ENCODE results near the gene NR2F1-AS1.
"Not testable (repeated sequence)": the region's sequence is repeated elsewhere in the genome, so short reads cannot be mapped to it uniquely, and the experiment has no call there.

The NR2F1-AS1 gene

GRCh38 chr5:93427316-93427715 is 153.7 kb downstream of the NR2F1-AS1 start:
- no peak for DNase-seq (ENCODE audit: low spot score)

- no peak for DNase-seq (ENCODE audit: low spot score)
Observed at GRCh38 chr5:93425096-93425495, 155.9 kb downstream of the NR2F1-AS1 start.

- no peak for DNase-seq (ENCODE audit: low spot score)
Observed at GRCh38 chr5:93423300-93423699, 157.7 kb downstream of the NR2F1-AS1 start.

GRCh38 chr5:93422652-93423280 is 158.3 kb downstream of the NR2F1-AS1 start:
- no peak for DNase-seq (ENCODE audit: low spot score)

- no peak for DNase-seq (ENCODE audit: low spot score)
Observed at GRCh38 chr5:93421987-93422401, 159.0 kb downstream of the NR2F1-AS1 start.

GRCh38 chr5:93421468-93421867 is 159.6 kb downstream of the NR2F1-AS1 start:
- DNase-seq (ENCODE audit: low spot score): no peak

- no peak for DNase-seq (ENCODE audit: low spot score)
Observed at GRCh38 chr5:93417490-93417889, 163.5 kb downstream of the NR2F1-AS1 start.

- DNase-seq (ENCODE audit: low spot score): no peak
Observed at GRCh38 chr5:93415819-93416218, 165.2 kb downstream of the NR2F1-AS1 start.

- no peak for DNase-seq (ENCODE audit: low spot score)
Observed at GRCh38 chr5:93411716-93412115, 169.3 kb downstream of the NR2F1-AS1 start.

GRCh38 chr5:93409691-93410090 is 171.3 kb downstream of the NR2F1-AS1 start:
- DNase-seq (ENCODE audit: low spot score): no peak

GRCh38 chr5:93407454-93407853 is 173.6 kb downstream of the NR2F1-AS1 start:
- DNase-seq (ENCODE audit: low spot score): no peak

- no peak for DNase-seq (ENCODE audit: low spot score)
Observed at GRCh38 chr5:93406971-93407401, 174.0 kb downstream of the NR2F1-AS1 start.

GRCh38 chr5:93404246-93404645 is 176.8 kb downstream of the NR2F1-AS1 start:
- DNase-seq (ENCODE audit: low spot score): no peak

- no peak for DNase-seq (ENCODE audit: low spot score)
Observed at GRCh38 chr5:93403141-93403928, 177.7 kb downstream of the NR2F1-AS1 start.

GRCh38 chr5:93402451-93402850 is 178.6 kb downstream of the NR2F1-AS1 start:
- DNase-seq (ENCODE audit: low spot score): no peak

GRCh38 chr5:93401634-93402213 is 179.3 kb downstream of the NR2F1-AS1 start:
- no peak for DNase-seq (ENCODE audit: low spot score)

GRCh38 chr5:93399675-93400074 is 181.3 kb downstream of the NR2F1-AS1 start:
- no peak for DNase-seq (ENCODE audit: low spot score)

GRCh38 chr5:93395971-93396379 is 185.0 kb downstream of the NR2F1-AS1 start:
- DNase-seq (ENCODE audit: low spot score): no peak

- DNase-seq (ENCODE audit: low spot score): no peak
Observed at GRCh38 chr5:93395010-93395409, 186.0 kb downstream of the NR2F1-AS1 start.

GRCh38 chr5:93394301-93394700 is 186.7 kb downstream of the NR2F1-AS1 start:
- DNase-seq (ENCODE audit: low spot score): no peak

- not testable (repeated sequence) for DNase-seq (ENCODE audit: low spot score)
Observed at GRCh38 chr5:93391169-93391568, 189.8 kb downstream of the NR2F1-AS1 start.

GRCh38 chr5:93385655-93386054 is 195.4 kb downstream of the NR2F1-AS1 start:
- no peak for DNase-seq (ENCODE audit: low spot score)

GRCh38 chr5:93384995-93385394 is 196.0 kb downstream of the NR2F1-AS1 start:
- no peak for DNase-seq (ENCODE audit: low spot score)

Data from hematopoietic multipotent progenitor cell treated with erythropoietin and hydrocortisone succinate and interleukin-3 and kit ligand, for 15 days (in vitro differentiated cells).